Renal cortex interstitium (tissue), 11 donors: ENCODE results near the gene REG4. TPM values are rescaled to one million over a fixed set of nuclear protein-coding genes. Genes with fewer than 3 reads are reported as not detected.
A peak's percentile ranks its signal among the peaks of the same experiment; 100 is the strongest.
"Not testable (repeated sequence)": the region's sequence is repeated elsewhere in the genome, so short reads cannot be mapped to it uniquely, and the experiment has no call there.

Experiments used
- DNase-seq, 11 donors: peaks; one replicate each; pipeline ENCODE4 v3.0.0-alpha.2; 2013; ENCODE audit warnings: low read depth in 9 of 11, low spot score in 4 of 11; ENCODE audit errors: extremely low read depth in 1 of 11
- polyA plus RNA-seq, 3 donors: library from polyadenylated mRNA; unstranded; fragments of 120-200 nt; gene quantifications; one replicate each; pipeline ENCODE4 v1.2.1, GENCODE V29; 2013; ENCODE audit not compliant: insufficient read length in 3 of 3

The REG4 gene
- polyA plus RNA-seq, 3 donors: 0.58 to 1.7 (median 0.85) TPM

DNA sequence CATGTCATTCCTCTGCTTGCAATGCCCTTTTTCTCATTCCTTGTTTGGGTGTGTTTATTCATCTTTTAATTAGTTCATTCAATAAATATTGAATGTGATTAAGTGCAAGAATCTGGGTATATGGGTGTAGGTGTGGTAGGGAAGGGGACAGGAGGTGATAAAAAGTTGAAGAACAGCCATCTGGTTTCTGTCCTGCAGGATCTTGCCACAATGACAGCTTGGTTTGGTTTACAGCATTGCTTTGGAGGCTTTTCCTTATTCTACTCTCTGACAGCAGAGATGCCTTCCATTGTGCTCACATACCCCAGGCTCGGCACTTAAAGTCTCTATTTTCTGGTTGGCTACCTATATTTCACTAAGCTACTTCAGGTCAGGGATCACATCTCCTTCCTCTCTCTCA is 3.0 kb upstream of the REG4 start:
- no peak for DNase-seq

GRCh38 chr1:119811985-119812557 is 811 bp upstream of the REG4 start:
- DNase-seq: no peak

DNA sequence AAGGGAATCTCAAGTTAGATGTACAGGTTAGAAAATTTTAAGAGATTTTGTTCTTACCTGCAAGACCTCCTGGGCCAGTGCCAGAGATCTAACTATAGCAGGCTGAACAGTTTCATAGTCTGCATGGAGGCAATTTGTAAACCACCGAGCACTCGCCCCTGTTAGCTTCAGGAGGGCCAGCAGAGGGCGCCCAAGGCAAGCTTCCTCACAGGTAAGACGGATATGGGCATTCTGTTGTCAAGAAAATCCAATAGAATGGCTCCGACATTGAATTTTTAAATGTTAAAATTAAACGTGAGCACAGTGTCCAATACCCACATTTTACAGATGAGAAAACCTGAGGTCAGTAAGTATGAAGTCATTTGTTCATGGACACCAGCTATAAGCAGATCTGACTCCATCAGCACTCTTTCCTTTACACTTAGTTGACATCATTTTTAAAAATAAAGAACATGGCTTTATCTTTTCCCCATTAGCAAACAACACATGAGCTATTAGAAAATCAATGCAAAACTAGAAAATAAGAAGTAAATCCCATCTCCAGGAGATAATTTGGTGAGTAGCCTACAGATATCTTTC is 2.2 kb downstream of the REG4 start:
- DNase-seq: peak in 9 of 11 donors; percentile 49 to 73 (median 64)

DNA sequence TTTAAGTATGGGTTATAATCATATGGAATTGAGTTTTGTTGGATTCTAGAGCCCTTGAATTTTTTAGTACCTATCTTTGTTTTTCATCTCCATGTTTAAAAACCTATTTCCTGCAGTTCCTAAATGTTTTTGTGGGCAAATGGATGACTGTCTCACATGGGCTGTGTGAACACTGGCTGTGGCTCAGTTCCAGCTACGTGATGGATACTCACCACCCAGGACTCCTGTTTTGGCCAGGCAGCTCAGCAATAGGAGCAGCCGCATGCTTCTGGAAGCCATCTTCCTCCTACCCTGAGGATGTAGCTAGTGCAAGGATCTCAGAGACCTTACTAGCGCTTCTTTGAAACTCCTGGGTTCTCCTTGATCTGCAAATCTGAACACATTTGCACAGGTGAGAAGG is 2.8 kb downstream of the REG4 start:
- no peak for DNase-seq

- DNase-seq: no peak
Measured at GRCh38 chr1:119806489-119806888, 4.8 kb downstream of the REG4 start.

DNA sequence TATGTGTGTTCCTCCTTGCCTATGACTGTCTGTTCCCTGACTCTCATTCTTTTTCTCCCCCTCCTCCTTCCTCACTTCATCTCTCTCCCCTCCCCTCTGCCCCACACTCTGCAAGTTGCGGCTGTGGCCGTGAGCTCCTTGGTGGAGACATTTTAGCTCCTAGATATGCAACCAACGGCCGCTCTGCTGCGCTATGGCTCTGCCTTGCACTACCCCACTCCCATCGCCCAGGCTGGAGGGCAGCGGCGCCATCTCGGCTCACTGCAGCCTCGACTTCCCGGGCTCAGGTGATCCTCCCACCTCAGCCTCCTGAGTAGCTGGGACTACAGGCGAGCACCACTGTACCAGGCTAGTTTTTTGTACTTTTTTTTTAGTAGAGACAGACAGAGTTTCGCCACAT is 5.5 kb downstream of the REG4 start:
- DNase-seq: no peak

GRCh38 chr1:119805247-119805646 is 6.0 kb downstream of the REG4 start:
- no peak for DNase-seq

GRCh38 chr1:119799599-119800177 is 11.6 kb downstream of the REG4 start:
- no peak for DNase-seq

DNA sequence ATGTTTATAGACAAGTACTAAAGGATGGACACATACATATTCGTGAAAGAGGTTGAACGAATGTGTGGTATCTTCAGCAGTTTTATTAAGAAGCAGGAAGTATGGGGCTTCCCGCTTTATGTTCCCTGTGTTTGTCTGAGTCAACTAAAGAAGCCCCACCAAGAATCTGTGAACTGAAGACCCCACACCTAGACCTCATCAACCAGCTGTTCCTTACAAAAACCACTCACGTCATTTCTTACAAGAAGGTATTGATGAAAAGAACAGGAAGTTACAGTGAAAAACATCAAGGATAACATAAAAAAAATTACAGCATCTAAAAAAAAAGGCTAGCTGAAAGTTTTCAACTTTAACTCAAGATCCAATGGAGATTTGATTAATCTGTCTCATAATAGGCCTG is 12.3 kb downstream of the REG4 start:
- no peak for DNase-seq

DNA sequence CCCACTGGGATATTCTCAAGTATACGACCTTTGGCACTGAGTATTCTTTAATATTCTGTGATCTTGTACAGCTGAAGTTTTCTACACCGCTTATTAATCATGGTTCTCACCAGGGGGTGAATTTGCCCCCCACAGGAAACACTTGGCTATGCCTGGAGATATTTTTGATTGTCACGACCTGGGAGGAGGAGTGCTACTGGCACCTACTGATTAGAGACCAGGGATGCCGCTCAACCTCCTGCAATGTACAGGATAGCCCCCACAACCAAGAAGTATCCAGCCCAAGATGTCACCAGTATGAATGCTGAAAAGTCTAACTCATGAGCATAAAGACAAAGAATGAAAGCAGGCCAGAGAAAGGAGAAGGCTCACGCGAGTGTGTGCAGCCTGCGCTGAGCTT is 13.7 kb downstream of the REG4 start:
- DNase-seq: no peak

GRCh38 chr1:119797162-119797561 is 14.1 kb downstream of the REG4 start:
- DNase-seq: no peak

- DNase-seq: no peak
Measured at GRCh38 chr1:119795261-119796200, 15.7 kb downstream of the REG4 start.

DNA sequence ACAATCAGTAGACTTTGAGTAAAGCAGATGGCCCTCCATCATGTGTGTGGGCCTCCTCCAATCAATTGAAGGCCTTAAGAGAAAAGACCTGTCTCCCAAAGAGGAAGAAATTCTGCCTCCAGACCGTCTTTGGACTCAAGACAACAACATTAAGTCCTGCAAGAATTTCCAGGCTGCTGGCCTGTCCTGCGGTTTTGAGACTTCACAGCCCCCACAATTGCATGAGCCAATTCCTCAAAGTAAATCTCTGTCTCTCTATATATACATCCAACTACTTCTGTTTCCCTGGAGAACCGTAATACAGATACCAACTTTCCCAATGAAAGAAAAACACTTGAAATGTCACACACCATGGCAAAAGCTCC is 16.4 kb downstream of the REG4 start:
- no peak for DNase-seq

DNA sequence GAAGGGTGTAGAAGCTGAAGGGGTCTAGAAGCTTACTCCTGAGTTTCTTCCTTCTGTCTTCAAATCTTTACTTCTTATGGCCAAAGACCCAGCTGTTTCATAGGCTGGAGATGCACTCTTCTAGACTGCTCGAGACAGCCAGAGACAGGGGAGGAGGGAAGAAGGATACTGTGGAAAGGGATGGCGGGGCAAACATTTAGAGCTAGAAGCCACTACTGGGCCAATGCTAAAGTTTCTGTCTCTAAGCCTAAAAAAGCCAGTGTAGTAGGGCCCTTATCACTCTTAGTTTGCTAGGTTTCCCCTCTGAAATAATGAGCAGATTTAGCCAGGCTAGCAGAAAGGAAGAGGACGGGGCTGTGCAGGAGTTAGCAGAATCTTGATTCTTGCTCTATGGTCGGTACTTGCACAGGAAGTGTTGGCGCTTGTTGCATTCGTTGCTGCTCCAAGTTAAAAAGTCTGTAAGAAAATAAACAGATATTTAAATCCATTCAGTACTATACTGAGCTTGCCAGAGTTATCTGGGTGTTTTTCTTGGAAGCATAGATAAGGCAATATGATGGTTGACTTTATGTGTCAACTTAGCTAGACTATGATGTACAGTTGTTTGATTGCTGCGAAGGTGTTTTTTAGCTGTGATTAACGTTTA is 16.9 kb downstream of the REG4 start:
- DNase-seq: no peak

GRCh38 chr1:119791377-119791776 is 19.9 kb downstream of the REG4 start:
- no peak for DNase-seq

DNA sequence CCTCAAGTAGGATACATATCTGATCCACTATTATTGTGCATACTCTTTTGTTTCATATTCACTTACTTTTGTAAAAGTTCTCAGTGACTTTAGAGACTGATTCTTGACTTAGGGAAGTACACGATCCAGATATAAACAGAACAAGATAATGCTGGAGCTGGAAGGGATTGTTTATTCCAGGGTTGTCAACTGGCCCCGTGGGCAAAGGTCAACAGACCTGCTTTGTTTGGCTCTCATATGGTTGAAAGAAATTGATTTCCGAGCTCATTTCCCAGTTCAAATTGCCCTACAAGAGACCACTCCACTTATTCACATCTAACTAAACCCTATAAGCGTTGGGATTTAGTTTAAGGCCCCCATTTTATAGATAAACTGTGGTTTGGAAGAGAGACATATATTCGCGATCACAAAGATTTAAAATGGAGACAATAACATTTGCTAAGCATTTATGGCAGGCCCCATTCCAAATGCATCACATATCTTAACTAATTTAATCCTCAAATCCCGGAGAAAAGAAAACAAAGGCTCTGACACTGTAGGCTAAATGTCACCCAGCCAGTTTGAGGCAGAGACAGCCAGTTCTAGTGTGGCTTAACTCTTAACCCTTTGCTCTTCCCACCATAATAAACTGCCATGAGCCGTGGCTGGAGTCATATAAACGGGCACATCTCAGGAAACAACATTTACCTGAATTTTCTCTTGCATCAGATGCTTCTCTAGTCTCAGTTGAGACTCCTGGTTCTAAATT is 20.6 kb downstream of the REG4 start:
- DNase-seq: no peak

- DNase-seq: no peak
Measured at GRCh38 chr1:119787776-119788175, 23.5 kb downstream of the REG4 start.

GRCh38 chr1:119786473-119787050 is 24.7 kb downstream of the REG4 start:
- not testable (repeated sequence) for DNase-seq

GRCh38 chr1:119786046-119786445 is 25.2 kb downstream of the REG4 start:
- not testable (repeated sequence) for DNase-seq
